B cell (primary cell): ENCODE results near the gene PSMD11.

Source experiments
- EZH2 ChIP-seq: IDR thresholded peaks from 2 replicates; pipeline ENCODE4 v1.6.1; 2012; ENCODE audit warnings: borderline replicate concordance, low read depth, mild to moderate bottlenecking, moderate library complexity, low read length; ENCODE audit not compliant: insufficient read depth, poor library complexity, severe bottlenecking
- TF ChIP-seq, protein P1 (sequence below): fragments of 200-600 bp; IDR thresholded peaks from one replicate; pipeline ENCODE4 v1.8.0; 2022; ENCODE audit warnings: antibody characterized with exemption, mild to moderate bottlenecking

DNA sequence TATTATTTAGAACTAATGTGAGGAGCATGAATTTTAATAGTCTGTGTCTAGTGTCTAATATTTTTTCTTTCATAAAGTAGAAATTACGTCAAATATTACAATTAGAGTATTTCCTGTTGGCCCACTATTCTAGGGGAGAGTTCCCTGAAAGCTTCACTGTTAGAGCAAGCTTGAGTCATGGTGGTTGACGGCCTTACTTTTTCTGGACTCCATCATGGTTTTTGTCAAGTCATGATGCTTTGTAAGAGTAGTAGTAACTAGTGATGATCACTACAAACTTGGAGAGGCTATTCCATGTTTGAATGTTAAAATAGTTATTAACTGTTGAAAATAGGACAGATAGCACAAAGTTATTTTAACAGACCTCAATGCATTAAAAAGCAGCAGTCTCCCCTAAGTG lies 1.7 kb downstream of the PSMD11 start:
- TF ChIP-seq EZH2 = no peak
- TF ChIP-seq, protein P1, sequence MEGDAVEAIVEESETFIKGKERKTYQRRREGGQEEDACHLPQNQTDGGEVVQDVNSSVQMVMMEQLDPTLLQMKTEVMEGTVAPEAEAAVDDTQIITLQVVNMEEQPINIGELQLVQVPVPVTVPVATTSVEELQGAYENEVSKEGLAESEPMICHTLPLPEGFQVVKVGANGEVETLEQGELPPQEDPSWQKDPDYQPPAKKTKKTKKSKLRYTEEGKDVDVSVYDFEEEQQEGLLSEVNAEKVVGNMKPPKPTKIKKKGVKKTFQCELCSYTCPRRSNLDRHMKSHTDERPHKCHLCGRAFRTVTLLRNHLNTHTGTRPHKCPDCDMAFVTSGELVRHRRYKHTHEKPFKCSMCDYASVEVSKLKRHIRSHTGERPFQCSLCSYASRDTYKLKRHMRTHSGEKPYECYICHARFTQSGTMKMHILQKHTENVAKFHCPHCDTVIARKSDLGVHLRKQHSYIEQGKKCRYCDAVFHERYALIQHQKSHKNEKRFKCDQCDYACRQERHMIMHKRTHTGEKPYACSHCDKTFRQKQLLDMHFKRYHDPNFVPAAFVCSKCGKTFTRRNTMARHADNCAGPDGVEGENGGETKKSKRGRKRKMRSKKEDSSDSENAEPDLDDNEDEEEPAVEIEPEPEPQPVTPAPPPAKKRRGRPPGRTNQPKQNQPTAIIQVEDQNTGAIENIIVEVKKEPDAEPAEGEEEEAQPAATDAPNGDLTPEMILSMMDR = no peak
